ENCODE results near the gene CPNE2. TPM values are rescaled to one million over a fixed set of nuclear protein-coding genes. Genes with fewer than 3 reads are reported as not detected.
A peak's percentile ranks its signal among the peaks of the same experiment; 100 is the strongest.

CPNE2 gene
- total RNA-seq, 1 donor: 20.3 TPM

GRCh38 chr16:57166951-57167350 is 74.6 kb downstream of the CPNE2 start:
- no peak overlapping the region for H3K4me3 ChIP-seq (ENCODE audit: low read depth, low read length)
- peak; percentile 86 for DNase-seq (ENCODE audit: low read depth)
- TF ChIP-seq CTCF (IDR thresholded peaks at IDR 0.05; ENCODE audit: insufficient read depth, low read length): no peak

GRCh38 chr16:57167538-57167937 is 75.2 kb downstream of the CPNE2 start:
- TF ChIP-seq CTCF (IDR thresholded peaks at IDR 0.05; ENCODE audit: insufficient read depth, low read length): no peak
- no peak for DNase-seq (ENCODE audit: low read depth)
- H3K4me3 ChIP-seq (ENCODE audit: low read depth, low read length): no peak overlapping the region

- DNase-seq (ENCODE audit: low read depth): peak; percentile 88
- H3K4me3 ChIP-seq (ENCODE audit: low read depth, low read length): no peak overlapping the region
- TF ChIP-seq CTCF (IDR thresholded peaks at IDR 0.05; ENCODE audit: insufficient read depth, low read length): peak; percentile 81
Observed at GRCh38 chr16:57167953-57168352, 75.6 kb downstream of the CPNE2 start.

- DNase-seq (ENCODE audit: low read depth): no peak
- H3K4me3 ChIP-seq (ENCODE audit: low read depth, low read length): no peak overlapping the region
- no peak for TF ChIP-seq CTCF (IDR thresholded peaks at IDR 0.05; ENCODE audit: insufficient read depth, low read length)
Observed at GRCh38 chr16:57169327-57169726, 76.9 kb downstream of the CPNE2 start.

GRCh38 chr16:57172721-57173290 is 80.4 kb downstream of the CPNE2 start:
- no peak overlapping the region for H3K4me3 ChIP-seq (ENCODE audit: low read depth, low read length)
- DNase-seq (ENCODE audit: low read depth): no peak
- TF ChIP-seq CTCF (IDR thresholded peaks at IDR 0.05; ENCODE audit: insufficient read depth, low read length): no peak

GRCh38 chr16:57175896-57176295 is 83.5 kb downstream of the CPNE2 start:
- TF ChIP-seq CTCF (IDR thresholded peaks at IDR 0.05; ENCODE audit: insufficient read depth, low read length): no peak
- peak; percentile 67 for DNase-seq (ENCODE audit: low read depth)
- no peak overlapping the region for H3K4me3 ChIP-seq (ENCODE audit: low read depth, low read length)

GRCh38 chr16:57178196-57178595 is 85.8 kb downstream of the CPNE2 start:
- H3K4me3 ChIP-seq (ENCODE audit: low read depth, low read length): no peak overlapping the region
- no peak for DNase-seq (ENCODE audit: low read depth)
- no peak for TF ChIP-seq CTCF (IDR thresholded peaks at IDR 0.05; ENCODE audit: insufficient read depth, low read length)

All from fibroblast of the aortic adventitia (primary cell).